H1 (cell line): Measurements from ENCODE around the gene WNT7A. TPM values are rescaled to one million over a fixed set of nuclear protein-coding genes. Genes with fewer than 3 reads are reported as not detected.

Experiments used
- CTCF ChIA-PET: fragments of 300-600 bp; sonication (Branson Sonifier 250); formaldehyde crosslinking; loops from one replicate; lab custom pipeline; 2021; ENCODE audit not compliant: partially characterized antibody; lab: Charles Lee
- POLR2A ChIA-PET: fragments of 300-600 bp; sonication (Branson Sonifier 250); formaldehyde crosslinking; loops from one replicate; lab custom pipeline; 2021; ENCODE audit warnings: inconsistent platforms; ENCODE audit not compliant: partially characterized antibody; lab: Charles Lee
- DNase-seq, 2 experiments: peaks; one replicate each; pipeline versions ENCODE4 v3.0.0 to v3.0.0-alpha.2; 2010 to 2022; ENCODE audit warnings: low spot score in 2 of 2, low read depth in 1 of 2, mixed read lengths in 1 of 2
- FAIRE-seq: peaks from 2 replicates; lab custom pipeline; 2011; peaks lifted over from hg19 to GRCh38; lab: Jason Lieb, UNC
- H2AFZ ChIP-seq: 2 replicates; pipeline ENCODE4 v1.8.1; 2012; ENCODE audit warnings: low read length, inconsistent platforms
- H2AK5ac ChIP-seq: 2 replicates; pipeline ENCODE4 v1.6.1; 2013; ENCODE audit warnings: low read depth, low read length
- H2BK120ac ChIP-seq: replicated peaks from 2 replicates; pipeline ENCODE3; 2013; ENCODE audit warnings: low read depth, low read length, inconsistent platforms
- H2BK12ac ChIP-seq: 2 replicates; pipeline ENCODE4 v1.6.1; 2013; ENCODE audit warnings: low read depth, low read length
- H2BK15ac ChIP-seq: 2 replicates; pipeline ENCODE4 v1.6.1; 2013; ENCODE audit warnings: low read length
- H2BK20ac ChIP-seq: 2 replicates; pipeline ENCODE4 v1.6.1; 2013; ENCODE audit warnings: low read length
- H2BK5ac ChIP-seq: 2 replicates; pipeline ENCODE4 v1.6.1; 2013; ENCODE audit warnings: low read depth, low read length
- H3K14ac ChIP-seq: 2 replicates; pipeline ENCODE4 v1.6.1; 2013; ENCODE audit warnings: inconsistent platforms; ENCODE audit not compliant: insufficient read length
- H3K18ac ChIP-seq: 2 replicates; pipeline ENCODE4 v1.6.1; 2013; ENCODE audit warnings: low read length; ENCODE audit errors: extremely low read depth
- H3K23ac ChIP-seq: 2 replicates; pipeline ENCODE4 v1.6.1; 2013; ENCODE audit warnings: inconsistent platforms; ENCODE audit not compliant: insufficient read length
- H3K23me2 ChIP-seq: 2 replicates; pipeline ENCODE4 v1.6.1; 2013; ENCODE audit warnings: low read depth, low read length
- H3K27ac ChIP-seq: 2 replicates; pipeline ENCODE4 v1.6.1; 2011; ENCODE audit warnings: low read depth, low read length, inconsistent platforms
- H3K27me3 ChIP-seq, 4 experiments: replicated peaks in 1 of 4; 1 replicate in 1 of 4; 2 replicates in 3 of 4; pipeline versions ENCODE4 v1.6.1 to v1.8.1; 2011 to 2013; ENCODE audit warnings: low read length in 3 of 4, mild to moderate bottlenecking in 3 of 4, inconsistent platforms in 2 of 4, mixed read lengths in 2 of 4, moderate library complexity in 1 of 4; ENCODE audit not compliant: control insufficient read depth in 3 of 4, insufficient read depth in 3 of 4; ENCODE audit errors: extremely low read depth in 1 of 4
- H3K36me3 ChIP-seq, 4 experiments: 2 replicates each; pipeline versions ENCODE4 v1.6.1 to v1.8.1; 2011 to 2013; ENCODE audit warnings: mild to moderate bottlenecking in 4 of 4, low read length in 3 of 4, moderate library complexity in 2 of 4, control low read depth in 1 of 4, inconsistent platforms in 1 of 4; ENCODE audit not compliant: insufficient read depth in 4 of 4, control insufficient read depth in 2 of 4
- H3K4ac ChIP-seq: replicated peaks from 2 replicates; pipeline ENCODE3; 2013; ENCODE audit warnings: low read length, low read depth, mixed read lengths, inconsistent platforms; ENCODE audit not compliant: insufficient read length
- H3K4me1 ChIP-seq, 4 experiments: replicated peaks in 1 of 4; 1 replicate in 1 of 4; 2 replicates in 3 of 4; pipeline versions ENCODE4 v1.6.1 to v1.8.1; 2011 to 2013; ENCODE audit warnings: low read length in 3 of 4, inconsistent platforms in 2 of 4, mixed read lengths in 1 of 4; ENCODE audit not compliant: insufficient read depth in 4 of 4, control insufficient read depth in 3 of 4
- H3K4me2 ChIP-seq, 2 experiments: 2 replicates each; pipeline versions ENCODE4 v1.6.1 to v1.8.1; 2011 to 2013; ENCODE audit warnings: low read depth in 2 of 2, low read length in 2 of 2, control low read depth in 1 of 2, inconsistent platforms in 1 of 2, mild to moderate bottlenecking in 1 of 2; ENCODE audit not compliant: insufficient read depth in 1 of 2
- H3K4me3 ChIP-seq, 4 experiments: fragments of 200-600, 300-600 bp in 1 of 4; sonication (generic), shearing (Covaris generic), sonication (Bioruptor Twin) in 1 of 4; 2 replicates each; pipeline versions ENCODE4 v1.5.1 to v1.8.1; 2011 to 2016; ENCODE audit warnings: low read length in 4 of 4, low read depth in 3 of 4, control low read depth in 2 of 4, inconsistent platforms in 2 of 4, mild to moderate bottlenecking in 2 of 4, mixed read lengths in 1 of 4, moderate library complexity in 1 of 4; ENCODE audit not compliant: insufficient read depth in 2 of 4; ENCODE audit errors: extremely low read depth in 1 of 4
- H3K56ac ChIP-seq: replicated peaks from 2 replicates; pipeline ENCODE3; 2013; ENCODE audit warnings: low read depth, mild to moderate bottlenecking, mixed read lengths, low read length, inconsistent platforms; ENCODE audit not compliant: insufficient read length
- H3K79me1 ChIP-seq: 2 replicates; pipeline ENCODE4 v1.6.1; 2013; ENCODE audit warnings: low read depth, low read length, control low read depth
- H3K79me2 ChIP-seq, 2 experiments: 2 replicates each; pipeline versions ENCODE4 v1.6.1 to v1.8.1; 2012 to 2013; ENCODE audit warnings: low read length in 2 of 2, mild to moderate bottlenecking in 2 of 2, inconsistent platforms in 1 of 2; ENCODE audit not compliant: insufficient read depth in 2 of 2, control insufficient read depth in 1 of 2
- H3K9ac ChIP-seq, 4 experiments: replicated peaks in 1 of 4; 1 replicate in 1 of 4; 2 replicates in 3 of 4; pipeline versions ENCODE4 v1.6.1 to v1.8.1; 2011 to 2013; ENCODE audit warnings: low read depth in 3 of 4, low read length in 3 of 4, control low read depth in 2 of 4, mild to moderate bottlenecking in 2 of 4, moderate library complexity in 2 of 4, inconsistent platforms in 1 of 4; ENCODE audit errors: extremely low read depth in 1 of 4
- H3K9me3 ChIP-seq, 2 experiments: 2 replicates each; pipeline versions ENCODE4 v1.6.1 to v1.8.1; 2012 to 2013; ENCODE audit warnings: mild to moderate bottlenecking in 2 of 2, moderate library complexity in 2 of 2, control low read depth in 1 of 2, inconsistent platforms in 1 of 2, low read depth in 1 of 2, low read length in 1 of 2, mixed read lengths in 1 of 2; ENCODE audit not compliant: insufficient read depth in 2 of 2
- H4K20me1 ChIP-seq, 2 experiments: replicated peaks in 1 of 2; 2 replicates each; pipeline versions ENCODE3 to v1.8.1; 2011 to 2013; ENCODE audit warnings: inconsistent platforms in 2 of 2, low read length in 2 of 2, mild to moderate bottlenecking in 1 of 2; ENCODE audit not compliant: insufficient read depth in 2 of 2, control insufficient read depth in 1 of 2
- H4K5ac ChIP-seq: 2 replicates; pipeline ENCODE4 v1.6.1; 2013; ENCODE audit warnings: low read length, low read depth, mixed read lengths, inconsistent platforms; ENCODE audit not compliant: insufficient read length
- H4K8ac ChIP-seq: 2 replicates; pipeline ENCODE4 v1.8.0; 2013; ENCODE audit warnings: mild to moderate bottlenecking, moderate library complexity, low read length, inconsistent platforms; ENCODE audit not compliant: insufficient read depth; ENCODE audit errors: extremely low read depth
- H4K91ac ChIP-seq: replicated peaks from 2 replicates; pipeline ENCODE3; 2013; ENCODE audit warnings: low read length, mixed read lengths, inconsistent platforms; ENCODE audit not compliant: insufficient read length
- CTCF ChIP-seq, 3 experiments: IDR thresholded peaks; 1 replicate in 2 of 3; 2 replicates in 1 of 3; pipeline versions ENCODE4 v1.5.1 to v1.6.1; 2011; ENCODE audit warnings: low read length in 3 of 3, mild to moderate bottlenecking in 3 of 3, inconsistent platforms in 2 of 3, low read depth in 1 of 3, moderate library complexity in 1 of 3; ENCODE audit not compliant: insufficient read depth in 1 of 3; ENCODE audit errors: control extremely low read depth in 1 of 3
- RAD21 ChIP-seq, 2 experiments: IDR thresholded peaks in 1 of 2; conservative IDR thresholded peaks in 1 of 2; 2 replicates each; pipeline ENCODE4 v1.6.1; 2011; ENCODE audit warnings: low read depth in 2 of 2, low read length in 2 of 2, improper control_type of control experiment in 1 of 2, inconsistent platforms in 1 of 2, mild to moderate bottlenecking in 1 of 2, moderate library complexity in 1 of 2
- TEAD4 ChIP-seq: IDR thresholded peaks from 2 replicates; pipeline ENCODE4 v1.6.1; 2012; ENCODE audit warnings: low read depth, low read length, inconsistent platforms, mixed read lengths
- WGBS, 2 experiments: shearing (Covaris generic) in 1 of 2; methylation state at CpG; one replicate each; pipeline versions ENCODE4 v1.1.6 to v1.1.7; 2013 to 2015; ENCODE audit warnings: low lambda C conversion rate in 2 of 2, mixed read lengths in 2 of 2, inconsistent platforms in 1 of 2, low coverage in 1 of 2, missing lambda C conversion rate in 1 of 2; ENCODE audit not compliant: insufficient replicate concordance in 2 of 2, insufficient coverage in 1 of 2, insufficient read length in 1 of 2; ENCODE audit errors: extremely low coverage in 1 of 2, missing lambda C conversion rate in 1 of 2; 5-methylcytosine and 5-hydroxymethylcytosine counted together
- polyA plus RNA-seq, 7 experiments: library from polyadenylated mRNA; depleted of rRNA in 3 of 7; stranded (reverse) in 5 of 7; unstranded in 2 of 7; fragments of >200 nt in 5 of 7; fragments of 200-250 nt in 2 of 7; gene quantifications; 1 replicate in 5 of 7; 2 replicates in 1 of 7; 4 replicates in 1 of 7; pipeline versions ENCODE4 v1.2.1 to v1.2.3, GENCODE V29; 2011 to 2013; ENCODE audit warnings: missing spikeins in 2 of 7, mixed read lengths in 2 of 7
- total RNA-seq: library from RNA; stranded (reverse); fragmentation: NEBNext Ultra II Directional; extraction: Animal tissue kit (Norgen Biotek cat#: 25700); gene quantifications from 2 replicates; pipeline ENCODE4 v1.2.1, GENCODE V29; 2021

WNT7A gene
- total and polyA plus RNA-seq, 2 of the 8 experiments (the other 6 are each of a cell fraction or from before 2014, with no cell fraction given) = 0.02 TPM; not detected in 1

DNA sequence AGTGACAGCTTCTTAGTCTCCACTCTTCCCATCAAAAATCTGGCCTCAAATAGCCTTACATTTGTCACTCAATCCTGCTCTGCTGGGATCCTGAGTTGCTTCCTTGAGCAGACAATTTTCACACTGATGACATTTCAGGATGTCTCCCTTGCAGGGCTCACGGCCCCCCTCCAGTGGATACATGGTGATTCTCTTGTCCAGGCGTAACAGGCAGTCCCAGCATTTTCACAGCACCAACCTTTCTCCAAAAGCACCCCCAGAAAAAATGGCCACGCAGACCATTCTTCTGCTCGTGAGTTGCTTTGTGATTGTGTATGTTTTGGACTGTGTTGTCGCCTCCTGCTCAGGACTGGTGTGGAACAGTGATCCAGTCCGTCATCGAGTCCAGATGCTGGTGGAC, 47.4 kb upstream of the WNT7A start:
- TF ChIP-seq CTCF (IDR thresholded peaks at IDR 0.05; ENCODE audit: control extremely low read depth in 1 of 3, insufficient read depth in 1 of 3, low read depth in 1 of 3, low read length in 3 of 3) (peak in 1 of 3 experiments; percentile 20; a peak in 1 of 4 replicates), RAD21 (IDR thresholded peaks at IDR 0.05 in 1 of 2, conservative IDR thresholded peaks at IDR 0.05 in 1 of 2; ENCODE audit: low read depth in 2 of 2, low read length in 2 of 2) (peak in 1 of 2 experiments; percentile 6; a peak in 1 of 4 replicates), TEAD4 (no peak)
- Histone ChIP-seq H3K4me1 (no peaks in the 10 kb centered on the region), H2BK5ac (no peak overlapping the region), H3K18ac (no peak overlapping the region), H3K79me2 (no peaks in the 10 kb centered on the region), H4K5ac (no peak overlapping the region), H2AK5ac (no peak overlapping the region), H3K23ac (no peak overlapping the region), H4K91ac (no peak overlapping the region), H4K20me1 (no peaks in the 10 kb centered on the region), H2BK12ac (no peak overlapping the region), H3K14ac (no peak overlapping the region), H3K9me3 (peaks cover 17 to 31% of the 10 kb centered on the region in 2 experiments), H4K8ac (no peak overlapping the region), H3K36me3 (peaks cover 0 to 2% (median 0%) of the 10 kb centered on the region in 4 experiments; a peak in 1 of 8 replicates), H3K9ac (no peak overlapping the region), H2AFZ (no peak overlapping the region), H2BK20ac (no peak overlapping the region), H3K27ac (no peak overlapping the region), H3K4me2 (no peak overlapping the region), H2BK15ac (no peak overlapping the region), H3K27me3 (no peaks in the 10 kb centered on the region; a peak in 1 of 7 replicates), H3K79me1 (no peaks in the 10 kb centered on the region), H3K56ac (no peak overlapping the region), H2BK120ac (no peak overlapping the region), H3K23me2 (peaks cover 7% of the 10 kb centered on the region; the same call in 1 of the 2 replicates), H3K4me3 (no peak overlapping the region), H3K4ac (no peak overlapping the region)
- ChIA-PET CTCF (interaction anchor here (0.7 kb wide), 1 partner anchor 276 kb away, joined by 3 read pairs; no protein-coding TSS in a partner anchor), POLR2A (no interaction called here)
- 76% methylated on average over 7 of the region's 7 CpGs; no CpG with 5 or more reads in 1 of the 2 experiments for WGBS, 2 experiments
- FAIRE-seq = no peak
- no peak for DNase-seq
